Ishikawa (cell line): Measurements from ENCODE around the gene LMF1.

Source experiments
- CEBPB ChIP-seq: IDR thresholded peaks from 2 replicates; pipeline ENCODE4 v1.6.1; 2012
- CREB1 ChIP-seq: IDR thresholded peaks from 2 replicates; pipeline ENCODE4 v1.6.1; 2012; ENCODE audit warnings: low read depth
- EP300 ChIP-seq: IDR thresholded peaks from 2 replicates; pipeline ENCODE4 v1.6.1; 2012; ENCODE audit warnings: borderline replicate concordance
- NFIC ChIP-seq: IDR thresholded peaks from 2 replicates; pipeline ENCODE4 v1.6.1; 2012
- REST ChIP-seq: IDR thresholded peaks from 2 replicates; pipeline ENCODE4 v1.6.1; 2012; ENCODE audit warnings: low read depth, mild to moderate bottlenecking
- TAF1 ChIP-seq: IDR thresholded peaks from 2 replicates; pipeline ENCODE4 v1.6.1; 2012; ENCODE audit warnings: low read depth, mild to moderate bottlenecking
- TCF12 ChIP-seq: IDR thresholded peaks from 2 replicates; pipeline ENCODE4 v1.6.1; 2012; ENCODE audit warnings: low read depth
- USF1 ChIP-seq: IDR thresholded peaks from 2 replicates; pipeline ENCODE4 v1.6.1; 2012

DNA sequence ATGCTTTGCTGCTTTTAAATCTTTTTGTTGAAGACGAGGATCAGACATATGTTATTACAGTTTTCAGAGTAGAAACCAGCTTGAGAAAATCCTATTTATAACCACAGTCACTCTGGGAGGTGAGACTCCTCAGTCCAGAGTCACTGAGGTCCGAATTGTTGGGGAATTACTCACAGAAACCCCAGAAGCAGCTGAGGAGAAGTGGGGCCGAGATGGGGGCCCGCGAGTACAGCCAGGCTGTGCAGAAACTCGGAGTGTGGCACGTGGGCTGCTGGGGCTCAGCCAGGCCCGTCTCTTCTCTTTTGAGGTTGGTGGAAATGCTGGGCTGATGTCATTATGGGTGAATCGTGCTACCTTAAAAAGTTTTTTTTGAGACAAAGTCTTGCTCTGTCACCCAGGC lies 155.8 kb downstream of the LMF1 start:
- TF ChIP-seq CREB1 (no peak), NFIC (no peak), TAF1 (no peak), CEBPB (no peak), USF1 (no peak), TCF12 (no peak), REST (no peak), EP300 (no peak)
